Lower leg skin (tissue), 4 donors: ENCODE data around the gene RAP1GAP2. TPM values are rescaled to one million over a fixed set of nuclear protein-coding genes. Genes with fewer than 3 reads are reported as not detected.

Source experiments
- DNase-seq, 2 donors: peaks; one replicate each; pipeline ENCODE4 v3.0.0-alpha.2; 2019; ENCODE audit warnings: low spot score in 2 of 2
- H3K4me3 ChIP-seq: fragments of 200-600 bp; sonication (generic); 2 replicates; pipeline ENCODE4 v1.5.1; 2017; ENCODE audit warnings: mild to moderate bottlenecking, low read depth; ENCODE audit not compliant: poor library complexity, severe bottlenecking
- POLR2A ChIP-seq, 2 donors: fragments of 450-650 bp; IDR thresholded peaks; one replicate each; pipeline ENCODE4 v1.6.1; 2016 to 2017; ENCODE audit warnings: antibody characterized with exemption in 2 of 2, mild to moderate bottlenecking in 1 of 2, moderate library complexity in 1 of 2
- WGBS, 2 donors: methylation state at CpG; one replicate each; pipeline ENCODE4 v1.1.5; 2018; 5-methylcytosine and 5-hydroxymethylcytosine counted together
- intact Hi-C: fragments of 100-400 bp; cut with DNase I; formaldehyde crosslinking; loops from one replicate; pipeline ENCODE4 v1.15.0; 2023; ENCODE audit warnings: low total_unique reads
- total RNA-seq, 4 donors: library from RNA; depleted of rRNA; stranded (reverse); fragments of >200 nt; gene quantifications; one replicate each; pipeline ENCODE4 v1.1.0, GENCODE V29; 2016
- TF ChIP-seq, protein P1 (sequence below), 3 donors: fragments of 450-650 bp; IDR thresholded peaks; one replicate each; pipeline ENCODE4 v1.5.1; 2016; ENCODE audit warnings: antibody characterized with exemption in 3 of 3, mild to moderate bottlenecking in 3 of 3, moderate library complexity in 2 of 3

RAP1GAP2 gene
- total RNA-seq, 4 donors from 2014 or later, result 9.2 to 15.3 (median 12.8) TPM

DNA sequence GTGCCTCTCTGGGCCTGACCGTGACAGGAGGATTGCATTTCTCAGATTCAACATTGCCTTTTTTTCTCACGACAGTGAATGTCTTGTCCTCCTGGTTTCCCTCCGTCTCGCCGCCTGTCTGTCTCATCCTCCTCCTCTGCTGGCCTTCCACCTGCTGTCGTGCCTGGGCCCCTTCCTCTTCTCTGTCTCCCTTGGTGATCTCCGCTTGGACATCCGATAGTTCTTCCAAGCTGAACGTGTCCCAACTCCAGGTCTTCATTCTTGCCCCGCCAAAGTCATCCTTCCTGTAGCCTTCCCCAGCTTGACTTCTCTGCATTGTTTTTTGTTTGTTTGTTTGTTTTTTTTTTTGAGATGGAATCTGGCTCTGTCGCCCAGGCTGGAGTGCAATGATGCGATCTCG is 79.4 kb downstream of the RAP1GAP2 start:
- no peak for TF ChIP-seq POLR2A (IDR thresholded peaks at IDR 0.05)
- TF ChIP-seq, protein P1, sequence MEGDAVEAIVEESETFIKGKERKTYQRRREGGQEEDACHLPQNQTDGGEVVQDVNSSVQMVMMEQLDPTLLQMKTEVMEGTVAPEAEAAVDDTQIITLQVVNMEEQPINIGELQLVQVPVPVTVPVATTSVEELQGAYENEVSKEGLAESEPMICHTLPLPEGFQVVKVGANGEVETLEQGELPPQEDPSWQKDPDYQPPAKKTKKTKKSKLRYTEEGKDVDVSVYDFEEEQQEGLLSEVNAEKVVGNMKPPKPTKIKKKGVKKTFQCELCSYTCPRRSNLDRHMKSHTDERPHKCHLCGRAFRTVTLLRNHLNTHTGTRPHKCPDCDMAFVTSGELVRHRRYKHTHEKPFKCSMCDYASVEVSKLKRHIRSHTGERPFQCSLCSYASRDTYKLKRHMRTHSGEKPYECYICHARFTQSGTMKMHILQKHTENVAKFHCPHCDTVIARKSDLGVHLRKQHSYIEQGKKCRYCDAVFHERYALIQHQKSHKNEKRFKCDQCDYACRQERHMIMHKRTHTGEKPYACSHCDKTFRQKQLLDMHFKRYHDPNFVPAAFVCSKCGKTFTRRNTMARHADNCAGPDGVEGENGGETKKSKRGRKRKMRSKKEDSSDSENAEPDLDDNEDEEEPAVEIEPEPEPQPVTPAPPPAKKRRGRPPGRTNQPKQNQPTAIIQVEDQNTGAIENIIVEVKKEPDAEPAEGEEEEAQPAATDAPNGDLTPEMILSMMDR (IDR thresholded peaks at IDR 0.05), result no peak
- DNase-seq, result no peak
- no peak overlapping the region for H3K4me3 ChIP-seq
- 86 to 93% methylated on average over 13 of the region's 13 CpGs for WGBS, 2 donors
- intact Hi-C loops, result no loop called here

DNA sequence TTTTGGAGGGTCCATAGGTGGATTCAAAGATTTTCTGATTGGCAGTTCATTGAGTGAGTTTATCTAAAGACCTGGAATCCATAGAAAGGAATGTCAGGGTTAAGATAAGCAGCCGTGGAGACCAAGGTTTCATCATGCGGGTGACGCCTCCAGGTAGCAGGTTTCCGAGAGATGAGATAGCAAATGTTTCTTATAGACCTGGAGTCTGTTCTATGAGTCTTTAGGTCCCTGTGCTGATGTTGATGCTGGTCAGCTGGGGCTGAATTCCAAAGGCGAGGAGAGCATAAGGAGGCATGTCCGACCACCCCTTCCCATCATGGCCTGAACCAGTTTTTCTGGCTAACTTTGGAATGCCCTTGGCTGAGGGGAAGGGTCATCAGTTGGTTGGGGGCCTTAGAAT is 80.2 kb downstream of the RAP1GAP2 start:
- WGBS, 2 donors, result 77 to 86% methylated on average over 6 of the region's 6 CpGs
- no peak for TF ChIP-seq POLR2A (IDR thresholded peaks at IDR 0.05)
- TF ChIP-seq, protein P1 (IDR thresholded peaks at IDR 0.05), result no peak
- no peak overlapping the region for H3K4me3 ChIP-seq
- no peak for DNase-seq
- intact Hi-C loops, result no loop called here

DNA sequence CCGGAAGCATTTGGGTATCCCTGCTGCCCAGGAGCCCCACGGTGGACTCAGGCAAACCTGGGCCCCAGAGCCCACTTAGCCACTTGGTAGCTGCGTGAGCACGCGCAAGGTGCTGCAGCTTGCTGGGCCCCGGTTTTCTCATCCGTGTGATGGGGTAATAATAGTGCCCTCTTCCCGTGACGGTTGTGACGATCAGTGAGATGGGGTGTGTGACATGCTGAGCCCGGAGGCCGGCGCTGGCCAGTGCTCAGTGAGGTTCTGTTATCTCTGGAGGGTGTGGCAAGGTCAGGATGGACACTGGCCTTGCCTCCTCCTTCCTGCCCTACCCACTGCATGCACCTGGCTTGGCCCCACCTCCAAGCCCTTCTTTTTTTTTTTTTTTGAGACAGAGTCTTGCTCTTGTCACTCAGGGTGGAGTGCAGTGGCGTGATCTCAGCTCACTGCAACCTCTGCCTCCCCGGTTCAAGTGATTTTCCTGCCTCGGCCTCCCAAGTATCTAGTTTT is 82.6 kb downstream of the RAP1GAP2 start:
- no peak for TF ChIP-seq POLR2A (IDR thresholded peaks at IDR 0.05)
- TF ChIP-seq, protein P1 (IDR thresholded peaks at IDR 0.05), result no peak
- DNase-seq, result no peak
- WGBS, 2 donors, result 92 to 95% methylated on average over 16 of the region's 16 CpGs
- H3K4me3 ChIP-seq, result no peak overlapping the region
- intact Hi-C loops, result no loop called here

DNA sequence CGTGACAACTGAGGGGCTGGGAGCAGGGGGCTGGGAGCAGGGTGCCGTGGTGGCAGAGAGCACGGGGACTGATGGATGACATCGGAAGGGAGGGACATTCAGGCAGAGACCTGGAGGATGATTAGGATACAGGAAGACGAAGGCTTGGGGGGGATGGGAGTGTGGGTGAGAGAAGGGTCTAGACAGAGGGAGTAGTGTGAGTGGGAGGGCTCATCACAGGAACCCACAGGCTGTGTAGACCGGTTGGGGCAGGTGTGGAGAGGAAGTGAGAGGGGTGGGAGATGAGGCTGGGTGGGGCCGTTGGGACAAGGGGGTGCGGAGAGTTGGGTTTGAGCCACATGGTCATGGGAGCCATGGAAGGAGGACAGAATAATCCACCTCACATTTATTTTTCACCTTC is 83.8 kb downstream of the RAP1GAP2 start:
- TF ChIP-seq, protein P1 (IDR thresholded peaks at IDR 0.05), result no peak
- DNase-seq, result no peak
- 71 to 78% methylated on average over 8 of the region's 8 CpGs for WGBS, 2 donors
- intact Hi-C loops, result no loop called here
- H3K4me3 ChIP-seq, result no peak overlapping the region

DNA sequence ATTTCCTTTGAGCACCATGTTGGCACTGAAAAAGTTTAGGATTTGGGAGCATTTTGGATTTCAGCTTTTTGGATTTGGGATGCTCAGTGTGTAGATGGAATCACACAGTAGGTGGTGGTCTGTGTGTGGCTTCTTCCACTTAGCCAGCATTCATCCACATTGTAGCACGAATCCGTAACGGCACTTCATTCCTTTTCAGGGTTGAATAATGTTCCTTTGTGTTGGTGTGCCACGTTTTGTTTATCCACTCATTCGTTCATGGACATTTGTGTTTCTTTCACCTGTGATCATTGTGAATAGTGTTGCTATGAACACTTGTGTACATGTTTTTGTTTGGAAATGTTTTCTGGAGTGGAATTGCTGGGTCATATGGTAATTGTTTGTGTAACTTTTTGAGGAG is 85.1 kb downstream of the RAP1GAP2 start:
- 89 to 93% methylated on average over 5 of the region's 5 CpGs for WGBS, 2 donors
- intact Hi-C loops, result no loop called here
- DNase-seq, result no peak

DNA sequence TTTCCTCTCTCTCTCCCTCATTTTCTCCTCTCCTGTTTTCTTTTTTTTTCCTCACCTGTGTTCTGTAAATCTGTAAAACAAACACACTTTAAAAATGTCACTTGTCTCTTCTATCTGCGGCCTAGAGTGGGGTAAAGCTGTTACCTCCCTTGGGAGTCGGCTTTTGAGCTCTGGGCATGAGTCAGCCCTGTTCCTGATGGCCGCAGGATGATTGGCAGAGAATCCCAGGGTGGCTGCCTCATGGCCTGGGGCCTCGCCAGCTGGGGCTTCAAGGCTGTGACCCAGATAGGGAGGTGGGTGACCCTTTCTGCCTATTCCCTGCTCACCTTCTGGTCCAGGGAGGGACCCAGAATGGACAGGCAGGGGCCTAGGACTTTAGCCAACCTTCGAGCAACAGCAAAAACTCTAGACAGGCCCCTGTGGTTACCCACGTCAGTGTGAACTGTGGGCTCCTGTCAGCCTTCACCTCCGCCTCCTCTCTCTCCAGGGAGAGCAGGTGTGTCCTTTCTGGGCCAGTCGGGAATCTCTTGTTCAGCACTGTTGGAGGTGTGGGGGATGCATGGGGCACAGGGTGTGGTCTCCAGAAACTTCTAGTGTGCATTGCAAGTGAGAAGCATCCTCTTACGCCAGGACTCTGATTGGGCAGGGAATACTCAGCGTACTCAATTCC is 87.4 kb downstream of the RAP1GAP2 start:
- WGBS, 2 donors, result 41 to 55% methylated on average over 9 to 10 of the region's 10 CpGs
- no peak for DNase-seq
- no peak overlapping the region for H3K4me3 ChIP-seq
- intact Hi-C loops, result no loop called here
- TF ChIP-seq, protein P1 (IDR thresholded peaks at IDR 0.05), result no peak
- no peak for TF ChIP-seq POLR2A (IDR thresholded peaks at IDR 0.05)

More for the DNA sequence above, 85.1 kb downstream of the RAP1GAP2 start:
- H3K4me3 ChIP-seq, result no peak overlapping the region
- TF ChIP-seq POLR2A (IDR thresholded peaks at IDR 0.05), result no peak
